ENCODE data around the gene ADAMTS15. TPM values are rescaled to one million over a fixed set of nuclear protein-coding genes. Genes with fewer than 3 reads are reported as not detected.

Gene ADAMTS15
- total and polyA plus RNA-seq, 10 of the 15 experiments (the other 5 are each of a cell fraction or from before 2014, with no cell fraction given), result not detected

DNA sequence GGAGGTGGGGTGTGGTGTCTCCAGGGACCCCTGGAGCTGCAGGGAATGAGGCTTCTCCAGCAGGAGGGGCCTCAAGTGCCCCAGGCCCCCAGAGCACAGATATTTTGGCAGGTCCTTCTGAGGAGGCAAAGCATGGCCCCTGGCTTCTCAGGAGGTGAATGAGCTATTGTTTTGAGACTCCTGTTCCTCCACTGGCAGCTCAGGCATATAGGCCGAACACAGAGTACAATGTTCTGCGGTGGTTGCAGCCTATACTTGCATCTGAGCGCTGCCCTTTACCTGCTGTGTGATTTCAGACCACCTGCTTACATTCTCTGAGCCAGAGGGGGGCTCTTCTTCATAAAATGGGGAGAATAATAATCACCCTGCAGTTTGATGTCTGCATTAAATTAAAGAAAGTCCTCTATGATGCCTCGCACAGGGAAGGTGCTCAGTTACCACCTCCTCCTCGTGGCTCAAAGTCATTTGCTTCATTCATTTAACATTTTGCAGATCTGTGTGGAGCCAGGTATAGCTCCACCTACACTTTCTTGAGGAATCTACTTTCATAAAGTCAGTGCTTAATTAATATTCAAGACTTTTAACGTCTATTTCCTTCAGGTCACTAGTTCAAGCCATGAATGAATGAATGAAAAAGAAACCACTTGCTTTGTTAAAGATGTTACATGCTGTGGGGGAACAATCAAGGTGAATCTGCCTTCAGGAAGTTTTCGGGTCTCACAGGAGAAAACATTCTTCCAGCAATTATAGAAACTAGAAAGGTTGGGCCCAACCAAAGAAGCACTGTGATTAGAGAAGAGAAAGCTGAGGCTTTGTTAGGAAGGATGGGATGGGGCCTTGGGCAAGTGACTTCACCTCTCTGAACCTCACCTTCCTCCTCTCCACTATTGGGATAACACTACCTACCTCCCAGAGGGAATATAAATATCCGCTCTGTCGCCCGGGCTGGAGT is 68.4 kb downstream of the ADAMTS15 start (continued):
- no peak for TF ChIP-seq WRNIP1 (IDR thresholded peaks at IDR 0.05; ENCODE audit: borderline replicate concordance, low read depth, low read length)

GRCh38 chr11:130518164-130518680 is 69.8 kb downstream of the ADAMTS15 start:
- ChIA-PET RAD21 (ENCODE audit: unreplicated experiment) (no interaction called here), POLR2A (no interaction called here), CTCF (interaction anchor here (1.3 kb wide), 1 partner anchor 86 kb away, joined by 3 read pairs; no protein-coding TSS in a partner anchor), SMC1A (ENCODE audit: uncharacterized antibody, unreplicated experiment) (no interaction called here)
- H3K27me3 ChIP-seq (replicated peaks in 1 of 2; ENCODE audit: control insufficient read depth in 2 of 2, insufficient read depth in 2 of 2, low read length in 1 of 2), result peaks cover 1 to 4% of the 10 kb centered on the region in 2 experiments; a peak in 3 of 4 replicates
- H3K4me1 ChIP-seq (ENCODE audit: control insufficient read depth, insufficient read depth, low read length), result no peaks in the 10 kb centered on the region
- H3K27ac ChIP-seq (ENCODE audit: control insufficient read depth, insufficient read depth), result no peak overlapping the region
- no peaks in the 10 kb centered on the region for H3K9me3 ChIP-seq (replicated peaks; ENCODE audit: control insufficient read depth, insufficient read depth, low read length)
- H3K36me3 ChIP-seq (ENCODE audit: control insufficient read depth in 2 of 2, insufficient read depth in 2 of 2, low read length in 1 of 2), result no peaks in the 10 kb centered on the region
- no TSS peak for BruUV-seq (replicated peaks)
- in situ Hi-C loops (cut with MboI), result no loop called here
- no peak for DNase-seq (ENCODE audit: low read depth, low spot score)
- H3K4me2 ChIP-seq (ENCODE audit: control insufficient read depth, insufficient read depth), result no peak overlapping the region
- no peak overlapping the region for H3K4me3 ChIP-seq
- no peak overlapping the region for H3K9ac ChIP-seq (ENCODE audit: control insufficient read depth, insufficient read depth, low read length)
- no peaks in the 10 kb centered on the region for H4K20me1 ChIP-seq (ENCODE audit: control insufficient read depth, insufficient read depth)
- no peaks in the 10 kb centered on the region for H3K79me2 ChIP-seq (ENCODE audit: control insufficient read depth, insufficient read depth, low read length)
- FAIRE-seq, result no peak
- WGBS (ENCODE audit: insufficient coverage, insufficient replicate concordance, low lambda C conversion rate, missing lambda C conversion rate), result 71% methylated on average over 4 of the region's 4 CpGs
- ATAC-seq, result no peak
- intact Hi-C loops (cut with micrococcal nuclease; ENCODE audit: unreplicated experiment), result no loop called here
- H2AFZ ChIP-seq (ENCODE audit: control insufficient read depth, low read depth, low read length), result no peak overlapping the region
- no peak for TF ChIP-seq EED (IDR thresholded peaks at IDR 0.05; ENCODE audit: low read depth)
- no peak for TF ChIP-seq ZNF24 (IDR thresholded peaks at IDR 0.05)
- TF ChIP-seq, protein P1, sequence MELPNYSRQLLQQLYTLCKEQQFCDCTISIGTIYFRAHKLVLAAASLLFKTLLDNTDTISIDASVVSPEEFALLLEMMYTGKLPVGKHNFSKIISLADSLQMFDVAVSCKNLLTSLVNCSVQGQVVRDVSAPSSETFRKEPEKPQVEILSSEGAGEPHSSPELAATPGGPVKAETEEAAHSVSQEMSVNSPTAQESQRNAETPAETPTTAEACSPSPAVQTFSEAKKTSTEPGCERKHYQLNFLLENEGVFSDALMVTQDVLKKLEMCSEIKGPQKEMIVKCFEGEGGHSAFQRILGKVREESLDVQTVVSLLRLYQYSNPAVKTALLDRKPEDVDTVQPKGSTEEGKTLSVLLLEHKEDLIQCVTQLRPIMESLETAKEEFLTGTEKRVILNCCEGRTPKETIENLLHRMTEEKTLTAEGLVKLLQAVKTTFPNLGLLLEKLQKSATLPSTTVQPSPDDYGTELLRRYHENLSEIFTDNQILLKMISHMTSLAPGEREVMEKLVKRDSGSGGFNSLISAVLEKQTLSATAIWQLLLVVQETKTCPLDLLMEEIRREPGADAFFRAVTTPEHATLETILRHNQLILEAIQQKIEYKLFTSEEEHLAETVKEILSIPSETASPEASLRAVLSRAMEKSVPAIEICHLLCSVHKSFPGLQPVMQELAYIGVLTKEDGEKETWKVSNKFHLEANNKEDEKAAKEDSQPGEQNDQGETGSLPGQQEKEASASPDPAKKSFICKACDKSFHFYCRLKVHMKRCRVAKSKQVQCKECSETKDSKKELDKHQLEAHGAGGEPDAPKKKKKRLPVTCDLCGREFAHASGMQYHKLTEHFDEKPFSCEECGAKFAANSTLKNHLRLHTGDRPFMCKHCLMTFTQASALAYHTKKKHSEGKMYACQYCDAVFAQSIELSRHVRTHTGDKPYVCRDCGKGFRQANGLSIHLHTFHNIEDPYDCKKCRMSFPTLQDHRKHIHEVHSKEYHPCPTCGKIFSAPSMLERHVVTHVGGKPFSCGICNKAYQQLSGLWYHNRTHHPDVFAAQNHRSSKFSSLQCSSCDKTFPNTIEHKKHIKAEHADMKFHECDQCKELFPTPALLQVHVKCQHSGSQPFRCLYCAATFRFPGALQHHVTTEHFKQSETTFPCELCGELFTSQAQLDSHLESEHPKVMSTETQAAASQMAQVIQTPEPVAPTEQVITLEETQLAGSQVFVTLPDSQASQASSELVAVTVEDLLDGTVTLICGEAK (IDR thresholded peaks at IDR 0.05; ENCODE audit: borderline replicate concordance), result no peak
- TF ChIP-seq FOS (IDR thresholded peaks at IDR 0.05; ENCODE audit: borderline replicate concordance, extremely low read depth, insufficient read length), result no peak
- no peak for TF ChIP-seq KLF5 (IDR thresholded peaks at IDR 0.05; ENCODE audit: partially characterized antibody)
- no peak for TF ChIP-seq BMI1 (IDR thresholded peaks at IDR 0.05; ENCODE audit: borderline replicate concordance)
- TF ChIP-seq, protein P2, sequence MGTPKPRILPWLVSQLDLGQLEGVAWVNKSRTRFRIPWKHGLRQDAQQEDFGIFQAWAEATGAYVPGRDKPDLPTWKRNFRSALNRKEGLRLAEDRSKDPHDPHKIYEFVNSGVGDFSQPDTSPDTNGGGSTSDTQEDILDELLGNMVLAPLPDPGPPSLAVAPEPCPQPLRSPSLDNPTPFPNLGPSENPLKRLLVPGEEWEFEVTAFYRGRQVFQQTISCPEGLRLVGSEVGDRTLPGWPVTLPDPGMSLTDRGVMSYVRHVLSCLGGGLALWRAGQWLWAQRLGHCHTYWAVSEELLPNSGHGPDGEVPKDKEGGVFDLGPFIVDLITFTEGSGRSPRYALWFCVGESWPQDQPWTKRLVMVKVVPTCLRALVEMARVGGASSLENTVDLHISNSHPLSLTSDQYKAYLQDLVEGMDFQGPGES (IDR thresholded peaks at IDR 0.05), result no peak
- TF ChIP-seq, protein P3, sequence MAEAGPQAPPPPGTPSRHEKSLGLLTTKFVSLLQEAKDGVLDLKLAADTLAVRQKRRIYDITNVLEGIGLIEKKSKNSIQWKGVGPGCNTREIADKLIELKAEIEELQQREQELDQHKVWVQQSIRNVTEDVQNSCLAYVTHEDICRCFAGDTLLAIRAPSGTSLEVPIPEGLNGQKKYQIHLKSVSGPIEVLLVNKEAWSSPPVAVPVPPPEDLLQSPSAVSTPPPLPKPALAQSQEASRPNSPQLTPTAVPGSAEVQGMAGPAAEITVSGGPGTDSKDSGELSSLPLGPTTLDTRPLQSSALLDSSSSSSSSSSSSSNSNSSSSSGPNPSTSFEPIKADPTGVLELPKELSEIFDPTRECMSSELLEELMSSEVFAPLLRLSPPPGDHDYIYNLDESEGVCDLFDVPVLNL (IDR thresholded peaks at IDR 0.05; ENCODE audit: low read depth, low read length), result no peak
- no peak for TF ChIP-seq ZZZ3 (IDR thresholded peaks at IDR 0.05; ENCODE audit: control insufficient read depth, insufficient read length, low read depth)
- no peak for TF ChIP-seq BCLAF1 (IDR thresholded peaks at IDR 0.05)
